Ovary (tissue), 3 donors: ENCODE measurements around the gene NUDT10.

ENCODE experiments used
- CTCF ChIP-seq, 3 donors: fragments of 450-650 bp in 2 of 3; fragments of 200-600 bp in 1 of 3; IDR thresholded peaks; one replicate each; pipeline versions ENCODE4 v1.5.1 to v1.8.0; 2016 to 2022; ENCODE audit warnings: antibody characterized with exemption in 3 of 3, mild to moderate bottlenecking in 1 of 3
- POLR2A ChIP-seq: fragments of 450-650 bp; IDR thresholded peaks from one replicate; pipeline ENCODE4 v1.6.1; 2017; ENCODE audit warnings: antibody characterized with exemption, mild to moderate bottlenecking, moderate library complexity
- donor health status: DM: no; HTN: no; CAD: no.

GRCh38 chrX:51334276-51334675 lies 1.7 kb downstream of the NUDT10 start:
- TF ChIP-seq CTCF (IDR thresholded peaks at IDR 0.05) (no peak), POLR2A (no peak)
